ENCODE results near the gene CCDC146. TPM values are rescaled to one million over a fixed set of nuclear protein-coding genes. Genes with fewer than 3 reads are reported as not detected.
A peak's percentile ranks its signal among the peaks of the same experiment; 100 is the strongest.
"Not testable (repeated sequence)": the region's sequence is repeated elsewhere in the genome, so short reads cannot be mapped to it uniquely, and the experiment has no call there.

CCDC146 gene
- total RNA-seq, 4 donors from 2014 or later: 35.9 to 51.3 (median 44.3) TPM

GRCh38 chr7:77105904-77106303 is 16.5 kb upstream of the CCDC146 start:
- H3K27me3 ChIP-seq; H3K36me3 ChIP-seq; H3K27ac ChIP-seq; DNase-seq; H3K9me3 ChIP-seq; H3K4me3 ChIP-seq (replicated peaks in 1 of 3); intact Hi-C loops (cut with DNase I); H3K4me1 ChIP-seq: not testable (repeated sequence)
- 96 to 100% methylated on average over 3 of the region's 3 CpGs for WGBS, 2 donors

- H3K36me3 ChIP-seq; H3K4me1 ChIP-seq; intact Hi-C loops (cut with DNase I); H3K4me3 ChIP-seq (replicated peaks in 1 of 3); H3K27ac ChIP-seq; H3K9me3 ChIP-seq; DNase-seq; H3K27me3 ChIP-seq: not testable (repeated sequence)
- WGBS, 2 donors: 67 to 77% methylated on average over 3 of the region's 3 CpGs
Observed at GRCh38 chr7:77107659-77108058, 14.8 kb upstream of the CCDC146 start.

GRCh38 chr7:77108362-77108761 is 14.1 kb upstream of the CCDC146 start:
- 96 to 97% methylated on average over 1 of the region's 1 CpG for WGBS, 2 donors
- not testable (repeated sequence) for H3K4me3 ChIP-seq (replicated peaks in 1 of 3)

GRCh38 chr7:77112719-77113306 is 9.6 kb upstream of the CCDC146 start:
- intact Hi-C loops (cut with DNase I); H3K36me3 ChIP-seq; H3K27me3 ChIP-seq; H3K4me3 ChIP-seq (replicated peaks in 1 of 3); H3K9me3 ChIP-seq; H3K4me1 ChIP-seq; H3K27ac ChIP-seq; DNase-seq: not testable (repeated sequence)
- WGBS, 2 donors: 34 to 43% methylated on average over 2 of the region's 2 CpGs
- TF ChIP-seq CTCF (IDR thresholded peaks at IDR 0.05): peak in 3 of 6 experiments; percentile 29 to 58 (median 30)

More at GRCh38 chr7:77108362-77108761, 14.1 kb upstream of the CCDC146 start:
- H3K27me3 ChIP-seq; intact Hi-C loops (cut with DNase I); H3K4me1 ChIP-seq; H3K9me3 ChIP-seq; H3K36me3 ChIP-seq; DNase-seq; H3K27ac ChIP-seq: not testable (repeated sequence)

GRCh38 chr7:77125486-77125885 is 3.1 kb downstream of the CCDC146 start:
- 8 to 11% methylated on average over 1 of the region's 1 CpG for WGBS, 2 donors
- H3K4me1 ChIP-seq; H3K9me3 ChIP-seq; H3K4me3 ChIP-seq (replicated peaks in 1 of 3); H3K27ac ChIP-seq; H3K36me3 ChIP-seq; H3K27me3 ChIP-seq; DNase-seq: not testable (repeated sequence)
- intact Hi-C loops (cut with DNase I): loop anchor here (5.0 to 10.0 kb wide), 2 partner anchors 119 to 207 kb away; no protein-coding TSS in a partner anchor
- peak in 3 of 6 experiments; percentile 35 to 44 (median 38) for TF ChIP-seq CTCF (IDR thresholded peaks at IDR 0.05)

- not testable (repeated sequence) for H3K27ac ChIP-seq
- intact Hi-C loops (cut with DNase I): loop anchor here (5.0 to 10.0 kb wide), 2 partner anchors 118 to 205 kb away; no protein-coding TSS in a partner anchor
- WGBS, 2 donors: 81% methylated on average over 3 to 5 of the region's 9 CpGs
Observed at GRCh38 chr7:77127009-77127408, 4.6 kb downstream of the CCDC146 start.

GRCh38 chr7:77128582-77129410 is 6.4 kb downstream of the CCDC146 start:
- intact Hi-C loops (cut with DNase I): loop anchor here (5.0 to 10.0 kb wide), 2 partner anchors 116 to 204 kb away; no protein-coding TSS in a partner anchor
- not testable (repeated sequence) for H3K4me3 ChIP-seq (replicated peaks in 1 of 3); H3K4me1 ChIP-seq; DNase-seq; H3K9me3 ChIP-seq; H3K27me3 ChIP-seq; H3K36me3 ChIP-seq
- peak overlapping the region in 1 of 3 donors; percentile 7 for H3K27ac ChIP-seq
- 71 to 74% methylated on average over 5 of the region's 7 CpGs for WGBS, 2 donors

More at GRCh38 chr7:77127009-77127408, 4.6 kb downstream of the CCDC146 start:
- H3K4me3 ChIP-seq (replicated peaks in 1 of 3); H3K27me3 ChIP-seq; H3K9me3 ChIP-seq; H3K4me1 ChIP-seq; H3K36me3 ChIP-seq; DNase-seq: not testable (repeated sequence)

- intact Hi-C loops (cut with DNase I); H3K27me3 ChIP-seq; H3K36me3 ChIP-seq; H3K9me3 ChIP-seq; H3K27ac ChIP-seq; H3K4me1 ChIP-seq; DNase-seq; H3K4me3 ChIP-seq (replicated peaks in 1 of 3): not testable (repeated sequence)
- WGBS, 2 donors: 94% methylated on average over 2 of the region's 3 CpGs
Observed at GRCh38 chr7:77131781-77132180, 9.4 kb downstream of the CCDC146 start.

- 85 to 89% methylated on average over 2 of the region's 2 CpGs for WGBS, 2 donors
- DNase-seq; H3K27ac ChIP-seq; H3K4me1 ChIP-seq; H3K4me3 ChIP-seq (replicated peaks in 1 of 3); H3K27me3 ChIP-seq; intact Hi-C loops (cut with DNase I); H3K9me3 ChIP-seq; H3K36me3 ChIP-seq: not testable (repeated sequence)
Observed at GRCh38 chr7:77138668-77139067, 16.3 kb downstream of the CCDC146 start.

GRCh38 chr7:77140291-77140690 is 17.9 kb downstream of the CCDC146 start:
- H3K27me3 ChIP-seq; intact Hi-C loops (cut with DNase I); H3K27ac ChIP-seq; DNase-seq; H3K36me3 ChIP-seq; H3K4me1 ChIP-seq; H3K4me3 ChIP-seq (replicated peaks in 1 of 3); H3K9me3 ChIP-seq: not testable (repeated sequence)
- 80 to 93% methylated on average over 4 of the region's 4 CpGs for WGBS, 2 donors

- H3K9me3 ChIP-seq; H3K4me1 ChIP-seq; H3K4me3 ChIP-seq (replicated peaks in 1 of 3); H3K36me3 ChIP-seq; H3K27ac ChIP-seq; intact Hi-C loops (cut with DNase I); DNase-seq; H3K27me3 ChIP-seq: not testable (repeated sequence)
Observed at GRCh38 chr7:77152232-77152631, 29.8 kb downstream of the CCDC146 start.
